ENCODE results near the gene ST3GAL5.

The ST3GAL5 gene

GRCh38 chr2:85802354-85803103 is 86.3 kb downstream of the ST3GAL5 start:
- Mint-ChIP-seq H3K4me3 (no peak overlapping the region), H3K27ac (no peak overlapping the region), H3K4me1 (peaks cover 17% of the 10 kb centered on the region), H3K27me3 (peaks cover 7% of the 10 kb centered on the region), H3K9me3 (peaks cover 7 to 12% of the 10 kb centered on the region in 2 donors)
- no peak for DNase-seq
- no peak for ATAC-seq

DNA sequence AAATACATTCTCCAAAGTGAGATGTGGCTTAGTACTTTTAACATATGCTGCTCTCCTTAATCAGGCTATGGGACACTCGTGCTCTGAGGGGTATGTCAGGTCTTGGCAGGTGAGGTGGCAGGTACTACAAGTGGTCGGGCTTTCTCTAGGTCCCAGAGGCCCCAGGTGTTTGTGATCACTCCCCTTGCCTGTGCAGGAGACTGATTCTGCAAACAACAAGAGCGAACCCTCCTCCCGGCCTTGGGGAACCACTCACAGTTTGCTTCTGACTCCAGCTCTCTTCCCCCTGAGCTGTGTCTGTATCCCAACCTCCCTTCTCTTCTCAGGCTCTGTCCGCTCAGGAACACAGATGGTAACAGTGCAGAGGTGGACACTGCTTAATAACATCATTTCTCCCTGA is 86.9 kb downstream of the ST3GAL5 start:
- peaks cover 7 to 12% of the 10 kb centered on the region in 2 donors for H3K9me3 Mint-ChIP-seq
- no peak for ATAC-seq
- peaks cover 7% of the 10 kb centered on the region for H3K27me3 Mint-ChIP-seq
- H3K4me1 Mint-ChIP-seq = peaks cover 17% of the 10 kb centered on the region
- no peak for DNase-seq
- no peak overlapping the region for H3K4me3 Mint-ChIP-seq
- H3K27ac Mint-ChIP-seq = no peak overlapping the region

- no peak for DNase-seq
- Mint-ChIP-seq H3K9me3 (peaks cover 7 to 12% of the 10 kb centered on the region in 2 donors), H3K4me3 (no peak overlapping the region), H3K27ac (no peak overlapping the region), H3K4me1 (peaks cover 17% of the 10 kb centered on the region), H3K27me3 (peaks cover 7% of the 10 kb centered on the region)
- ATAC-seq = peak; percentile 43
These were observed 88.2 kb downstream of the ST3GAL5 start for GRCh38 chr2:85800586-85800985.

GRCh38 chr2:85799215-85799956 is 89.4 kb downstream of the ST3GAL5 start:
- DNase-seq (no peak), ATAC-seq (peak; percentile 39)
- no peak overlapping the region for H3K27ac Mint-ChIP-seq
- H3K4me1 Mint-ChIP-seq = peaks cover 13% of the 10 kb centered on the region
- no peak overlapping the region for H3K4me3 Mint-ChIP-seq
- H3K9me3 Mint-ChIP-seq = peaks cover 7 to 12% of the 10 kb centered on the region in 2 donors
- H3K27me3 Mint-ChIP-seq = peaks cover 7% of the 10 kb centered on the region

DNA sequence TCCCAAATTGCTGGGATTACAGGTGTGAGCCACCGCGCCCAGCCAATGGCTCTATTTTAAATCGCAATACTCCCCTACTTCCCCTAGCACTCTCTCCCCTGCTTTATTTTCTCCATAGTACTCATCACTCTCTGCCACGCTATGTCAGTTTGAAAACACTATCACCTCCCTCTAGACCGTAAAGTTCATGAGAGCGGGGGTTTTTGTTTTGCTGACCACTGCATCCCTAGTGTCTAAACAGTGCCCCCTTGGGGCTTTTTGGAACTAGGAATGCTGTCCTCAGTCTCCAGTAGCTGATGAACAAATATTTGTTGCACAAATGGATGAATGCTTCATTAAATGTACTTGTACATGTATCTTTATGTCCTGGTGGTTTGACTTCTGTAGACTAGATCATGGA is 90.9 kb downstream of the ST3GAL5 start:
- Mint-ChIP-seq H3K9me3 (peaks cover 7 to 12% of the 10 kb centered on the region in 2 donors), H3K4me1 (peaks cover 5% of the 10 kb centered on the region), H3K27me3 (peaks cover 10% of the 10 kb centered on the region), H3K4me3 (no peak overlapping the region), H3K27ac (no peak overlapping the region)
- no peak for ATAC-seq
- DNase-seq = no peak

DNA sequence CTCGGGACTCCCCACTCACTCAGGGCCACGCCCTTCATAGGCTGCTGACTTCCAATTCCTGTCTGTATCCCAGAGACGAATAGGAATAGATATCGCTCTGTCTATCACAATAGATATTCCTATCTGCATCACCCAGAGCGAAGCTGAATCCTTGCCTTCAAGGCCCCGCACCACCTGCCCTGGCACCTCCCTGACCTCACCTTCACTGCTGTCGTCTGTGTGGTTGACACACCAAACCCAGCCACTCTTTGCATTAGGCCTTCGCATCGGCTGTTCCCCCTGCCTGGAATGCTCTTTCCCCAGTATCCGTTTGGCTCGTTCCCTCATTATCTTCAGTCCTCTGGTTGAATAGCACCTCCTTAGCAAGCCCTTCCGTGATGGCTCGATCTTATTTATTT is 91.5 kb downstream of the ST3GAL5 start:
- Mint-ChIP-seq H3K9me3 (peaks cover 7 to 12% of the 10 kb centered on the region in 2 donors), H3K4me3 (no peak overlapping the region), H3K4me1 (peaks cover 5% of the 10 kb centered on the region), H3K27ac (no peak overlapping the region), H3K27me3 (peaks cover 17% of the 10 kb centered on the region)
- no peak for ATAC-seq
- no peak for DNase-seq

DNA sequence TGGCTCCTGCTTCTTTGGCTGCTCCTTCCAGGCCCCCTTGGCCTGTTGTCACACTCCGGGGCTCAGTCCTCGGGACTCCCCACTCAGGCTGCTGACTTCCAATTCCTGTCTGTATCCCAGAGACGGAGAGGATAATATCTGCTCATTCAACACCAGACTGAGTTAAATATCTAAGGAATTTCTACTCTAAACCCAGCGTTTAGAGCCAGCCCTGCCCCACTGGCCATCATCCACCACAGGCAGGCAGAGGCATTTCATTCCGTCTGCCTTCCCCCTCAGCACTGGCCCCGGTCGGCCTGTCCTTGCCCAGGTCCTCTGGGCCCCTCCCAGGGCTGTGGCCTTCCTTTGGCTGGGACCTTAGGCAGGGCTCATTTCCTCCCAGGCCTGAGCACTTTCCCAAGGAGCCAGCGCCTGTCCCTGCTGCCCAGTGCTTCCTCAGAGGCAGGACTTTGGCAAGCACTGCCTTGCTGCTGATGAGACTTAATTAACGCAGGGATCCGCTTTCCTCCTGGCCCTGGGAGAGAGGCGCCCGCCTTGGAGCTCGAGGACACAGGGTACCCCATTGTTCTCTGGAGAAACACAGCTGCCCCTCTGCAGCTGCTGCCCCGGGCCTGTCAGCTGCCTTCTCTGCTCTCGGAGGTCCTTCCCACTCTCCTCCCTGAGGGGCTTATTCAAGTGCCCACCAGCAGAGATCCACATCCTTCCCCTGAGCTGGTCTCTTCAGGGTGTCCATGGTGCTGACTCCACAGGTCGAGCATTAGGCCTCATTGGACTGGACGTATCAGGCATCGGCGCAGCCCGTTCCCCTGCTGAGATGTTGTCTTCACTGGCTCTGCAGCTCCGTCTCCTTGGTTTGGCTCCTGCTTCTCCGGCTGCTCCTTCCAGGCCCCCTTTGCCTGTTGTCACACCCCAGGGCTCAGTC is 92.2 kb downstream of the ST3GAL5 start:
- no peak overlapping the region for H3K27ac Mint-ChIP-seq
- peaks cover 7 to 8% of the 10 kb centered on the region in 2 donors for H3K9me3 Mint-ChIP-seq
- peaks cover 5% of the 10 kb centered on the region for H3K4me1 Mint-ChIP-seq
- no peak for DNase-seq
- no peak overlapping the region for H3K4me3 Mint-ChIP-seq
- H3K27me3 Mint-ChIP-seq = peaks cover 23% of the 10 kb centered on the region
- no peak for ATAC-seq

- DNase-seq (no peak), ATAC-seq (no peak)
These were observed 92.8 kb downstream of the ST3GAL5 start for GRCh38 chr2:85796046-85796340.

GRCh38 chr2:85795331-85796045 is 93.3 kb downstream of the ST3GAL5 start:
- H3K27me3 Mint-ChIP-seq = peaks cover 24% of the 10 kb centered on the region
- ATAC-seq = no peak
- peaks cover 5% of the 10 kb centered on the region for H3K4me1 Mint-ChIP-seq
- DNase-seq = no peak
- no peaks in the 10 kb centered on the region for H3K9me3 Mint-ChIP-seq
- H3K27ac Mint-ChIP-seq = peak overlapping the region in 1 of 2 donors; percentile 79
- H3K4me3 Mint-ChIP-seq = no peak overlapping the region

More at GRCh38 chr2:85796046-85796340, 92.8 kb downstream of the ST3GAL5 start:
- H3K27me3 Mint-ChIP-seq = peaks cover 24% of the 10 kb centered on the region
- peaks cover 5% of the 10 kb centered on the region for H3K4me1 Mint-ChIP-seq
- H3K27ac Mint-ChIP-seq = peak overlapping the region in 1 of 2 donors; percentile 79
- peaks cover 4% of the 10 kb centered on the region in 2 donors for H3K9me3 Mint-ChIP-seq
- H3K4me3 Mint-ChIP-seq = no peak overlapping the region

- no peak for ATAC-seq
- no peak overlapping the region for H3K4me3 Mint-ChIP-seq
- H3K27ac Mint-ChIP-seq = no peak overlapping the region
- no peak for DNase-seq
- H3K27me3 Mint-ChIP-seq = peaks cover 21% of the 10 kb centered on the region
- peaks cover 3% of the 10 kb centered on the region for H3K4me1 Mint-ChIP-seq
- no peaks in the 10 kb centered on the region for H3K9me3 Mint-ChIP-seq
These were observed 94.2 kb downstream of the ST3GAL5 start for GRCh38 chr2:85794491-85795121.

GRCh38 chr2:85794038-85794441 is 94.8 kb downstream of the ST3GAL5 start:
- no peak for ATAC-seq
- Mint-ChIP-seq H3K27ac (no peak overlapping the region), H3K9me3 (no peaks in the 10 kb centered on the region), H3K4me3 (no peak overlapping the region), H3K4me1 (no peaks in the 10 kb centered on the region), H3K27me3 (peaks cover 17% of the 10 kb centered on the region)
- DNase-seq = no peak

DNA sequence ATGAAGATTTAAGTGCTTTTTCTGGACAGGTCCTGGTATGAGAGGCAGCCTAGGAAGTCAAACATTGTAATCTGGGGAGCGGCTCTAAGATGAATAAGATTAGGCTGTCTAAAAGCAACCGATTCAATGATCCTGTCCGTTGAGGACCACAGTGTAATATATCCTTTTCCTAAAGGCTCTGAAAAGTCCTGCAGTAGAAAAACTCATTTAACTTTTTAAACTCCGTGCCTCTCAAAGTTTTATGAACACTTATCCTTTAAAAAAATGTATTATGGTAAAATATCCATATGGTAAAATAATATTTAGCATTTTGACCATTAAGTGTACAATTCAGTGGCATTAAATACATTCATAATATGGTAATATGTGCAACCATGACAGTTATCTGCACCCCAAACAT is 95.2 kb downstream of the ST3GAL5 start:
- peaks cover 17% of the 10 kb centered on the region for H3K27me3 Mint-ChIP-seq
- no peak overlapping the region for H3K27ac Mint-ChIP-seq
- H3K9me3 Mint-ChIP-seq = no peaks in the 10 kb centered on the region
- no peak for ATAC-seq
- no peak for DNase-seq
- no peaks in the 10 kb centered on the region for H3K4me1 Mint-ChIP-seq
- no peak overlapping the region for H3K4me3 Mint-ChIP-seq

DNA sequence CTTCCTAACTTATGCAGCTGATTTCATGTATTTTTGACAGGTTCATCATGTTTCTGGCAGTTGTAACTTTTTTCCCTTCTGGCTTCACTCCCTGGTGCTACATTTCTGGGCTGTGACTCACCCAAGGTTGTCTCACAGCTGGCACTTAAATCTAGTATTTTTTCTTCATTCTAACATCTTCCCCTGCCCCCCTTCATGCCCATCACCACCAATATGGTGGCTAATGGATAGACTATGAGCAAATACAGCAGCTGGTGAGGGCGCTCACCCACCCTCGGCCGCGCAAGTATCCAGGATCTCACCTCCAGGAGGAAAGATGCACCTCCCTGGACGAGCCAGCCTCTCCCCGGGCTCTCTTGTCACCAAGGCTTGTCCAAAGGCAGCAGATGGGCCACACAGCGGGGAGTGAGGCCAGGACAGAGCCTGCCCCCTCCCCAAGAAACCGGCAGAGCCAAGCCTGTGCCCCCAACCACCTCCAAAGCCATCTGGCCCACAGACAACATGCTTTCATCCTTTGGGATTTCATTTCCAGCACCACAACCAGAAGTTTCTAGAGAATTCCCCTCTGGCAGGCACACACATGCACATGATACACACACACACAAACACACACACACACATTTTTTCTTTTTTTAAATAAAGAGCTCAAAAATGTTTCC is 95.9 kb downstream of the ST3GAL5 start:
- Mint-ChIP-seq H3K4me3 (no peak overlapping the region), H3K9me3 (no peaks in the 10 kb centered on the region), H3K4me1 (no peaks in the 10 kb centered on the region), H3K27me3 (peaks cover 17% of the 10 kb centered on the region), H3K27ac (no peak overlapping the region)
- ATAC-seq = no peak
- no peak for DNase-seq

All from stimulated activated naive CD8-positive, alpha-beta T cell treated with anti-CD3 and anti-CD28 coated beads, Interleukin-15, amount 100 ng/mL, for 72 hours (primary cell).